HG02943 (cell line): ENCODE measurements around the gene LRRC2.
"Not testable (repeated sequence)": the region's sequence is repeated elsewhere in the genome, so short reads cannot be mapped to it uniquely, and the experiment has no call there.

ENCODE experiments used
- ATAC-seq: cut with Tn5 transposase; IDR thresholded peaks from one replicate; pipeline ENCODE4 v1.9.1; 2021; ENCODE audit warnings: mild to moderate bottlenecking, low read depth, moderate library complexity; ENCODE audit not compliant: unreplicated experiment

The LRRC2 gene

GRCh38 chr3:46501702-46502101 is 64.4 kb downstream of the LRRC2 start:
- no peak for ATAC-seq

DNA sequence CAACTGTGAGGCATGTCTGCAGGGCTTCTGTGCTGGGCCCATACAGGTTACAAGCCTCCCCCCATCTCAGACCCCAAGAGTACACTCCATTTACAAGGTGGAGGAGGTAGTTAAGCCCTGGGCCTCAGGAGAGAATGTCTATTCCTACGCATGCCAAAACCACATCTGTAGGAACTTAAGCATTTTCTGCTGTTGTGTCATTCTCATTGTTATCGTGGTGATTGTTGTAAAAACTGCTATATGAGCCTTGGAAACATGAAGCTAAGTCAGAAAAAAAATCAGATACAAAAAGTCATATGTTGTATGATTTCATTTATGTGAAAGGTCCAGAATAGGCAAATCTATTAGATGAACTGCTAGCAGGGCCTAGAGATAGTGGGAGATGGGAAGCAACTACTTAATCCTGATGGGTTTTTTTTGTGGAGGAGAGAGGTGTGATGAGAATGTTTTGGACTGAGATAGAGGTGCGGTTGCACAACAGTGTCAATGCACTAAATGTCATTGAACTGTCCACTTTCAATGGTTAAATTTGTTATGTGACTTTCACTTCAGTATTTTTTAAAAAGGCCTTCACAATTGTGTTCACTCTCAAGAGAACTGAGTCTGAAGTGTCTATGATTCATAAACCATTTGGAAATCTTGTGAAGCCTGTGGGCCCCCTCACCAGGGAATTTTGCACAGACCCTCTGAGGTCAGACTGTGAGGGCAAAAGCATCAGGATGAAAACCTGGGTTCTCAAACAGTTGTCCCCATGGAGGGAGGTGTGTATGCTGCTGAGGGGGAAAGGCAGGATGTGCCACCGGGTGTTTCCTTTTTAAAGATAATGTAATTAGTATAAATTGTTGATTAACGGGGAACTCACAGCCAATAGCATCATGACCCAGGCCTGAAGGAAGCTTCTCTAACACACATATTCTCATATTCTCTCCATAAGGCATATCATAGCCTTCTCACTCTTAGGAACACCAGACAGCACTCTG is 65.2 kb downstream of the LRRC2 start:
- no peak for ATAC-seq

DNA sequence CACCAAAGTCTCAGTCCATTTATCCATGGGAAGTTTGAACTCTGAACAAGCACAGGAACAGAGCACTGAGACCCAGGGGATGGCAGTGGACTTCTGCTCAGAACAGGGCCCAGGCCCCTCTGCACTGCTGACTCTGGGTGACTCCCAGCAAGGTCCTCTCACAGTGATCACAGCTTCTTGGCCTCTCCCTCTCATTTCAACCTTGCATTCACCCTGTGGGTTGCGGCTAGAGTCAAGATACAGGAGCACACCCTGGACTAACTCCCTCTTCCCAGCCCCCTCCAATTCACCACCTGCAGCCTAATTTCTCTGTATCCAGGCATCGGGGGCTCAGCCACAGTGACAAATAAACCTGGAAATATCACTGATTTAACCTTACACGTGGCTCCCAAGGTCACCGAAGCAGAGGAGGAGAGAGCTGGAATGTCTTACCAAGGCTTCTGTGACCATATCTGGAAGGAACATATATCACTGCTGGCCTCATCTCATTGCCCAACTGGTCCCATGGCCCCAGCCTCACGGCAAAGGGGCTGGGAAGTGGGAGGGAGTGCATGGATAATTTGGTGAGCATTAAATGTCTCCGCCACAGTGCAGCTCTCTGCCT is 67.1 kb downstream of the LRRC2 start:
- ATAC-seq = no peak

DNA sequence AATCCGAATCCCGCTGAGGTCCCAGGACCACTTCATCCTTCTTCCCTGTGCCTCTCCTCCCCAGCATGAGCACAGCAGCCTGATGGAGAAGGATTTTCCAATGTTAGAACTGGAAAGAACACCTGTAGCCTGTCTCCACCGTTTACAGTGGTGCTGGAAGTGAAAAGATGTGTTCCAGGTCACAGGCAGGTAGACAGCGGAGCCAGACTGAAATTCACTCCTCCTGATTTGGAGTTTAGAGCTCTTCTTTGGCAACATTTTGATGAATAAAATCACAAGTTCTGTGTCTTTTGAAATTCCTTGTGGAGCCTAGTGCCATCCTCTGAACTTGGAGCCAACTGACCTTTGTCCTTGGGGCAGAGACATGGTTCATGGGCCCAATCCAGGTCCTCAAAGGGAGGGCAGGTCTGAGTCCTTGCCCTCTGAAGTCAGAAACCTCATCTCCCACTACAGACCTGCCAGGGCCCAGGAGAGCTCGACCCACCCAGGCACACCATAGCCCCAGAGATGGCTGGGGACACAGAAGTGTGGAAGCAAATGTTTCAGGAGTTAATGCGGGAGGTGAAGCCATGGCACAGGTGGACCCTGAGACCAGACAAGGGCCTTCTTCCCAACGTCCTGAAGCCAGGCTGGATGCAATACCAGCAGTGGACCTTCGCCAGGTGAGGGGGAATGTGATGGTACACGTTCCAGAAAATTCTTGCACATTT is 68.4 kb downstream of the LRRC2 start, which contains the start of gene RTP3:
Gene RTP3 (plus strand): TSS at position 421 of the 710 bp plus-strand sequence. CDS start 87 bp downstream, at position 508.
- ATAC-seq = no peak

GRCh38 chr3:46496746-46497555 is 69.2 kb downstream of the LRRC2 start:
- ATAC-seq = no peak

- no peak for ATAC-seq
Observed at GRCh38 chr3:46495901-46496456, 70.1 kb downstream of the LRRC2 start.

GRCh38 chr3:46494491-46494890 is 71.6 kb downstream of the LRRC2 start:
- ATAC-seq = not testable (repeated sequence)

DNA sequence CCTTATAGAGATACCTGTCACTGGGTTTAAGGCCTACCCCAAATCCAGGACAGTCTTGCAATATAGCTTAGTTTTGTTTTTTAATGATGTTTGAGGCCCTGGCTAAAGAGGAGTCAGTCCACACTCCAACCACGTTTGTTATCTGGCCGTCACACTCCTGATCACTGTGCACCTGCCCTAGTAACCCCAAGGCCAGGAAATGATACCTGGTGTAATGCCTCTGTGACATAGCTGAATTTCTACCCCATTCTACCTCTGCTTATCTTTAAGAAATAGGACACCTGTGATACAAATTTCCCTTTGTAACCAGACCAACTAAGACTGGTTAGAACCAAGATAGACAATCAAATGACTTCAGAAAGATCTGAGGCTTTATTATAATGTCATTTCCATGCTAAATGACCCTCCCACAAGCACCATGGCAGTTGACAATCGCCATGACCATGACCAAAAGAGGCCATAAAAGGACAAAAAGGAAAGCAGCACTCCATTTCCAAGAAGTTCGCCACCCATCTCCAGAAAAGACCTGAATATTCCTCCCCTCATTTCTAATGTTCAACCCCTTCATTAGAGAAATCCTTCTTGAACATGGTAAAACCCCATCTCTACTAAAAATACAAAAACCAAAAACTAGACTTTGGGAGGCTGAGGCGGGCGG is 73.1 kb downstream of the LRRC2 start:
- no peak for ATAC-seq

DNA sequence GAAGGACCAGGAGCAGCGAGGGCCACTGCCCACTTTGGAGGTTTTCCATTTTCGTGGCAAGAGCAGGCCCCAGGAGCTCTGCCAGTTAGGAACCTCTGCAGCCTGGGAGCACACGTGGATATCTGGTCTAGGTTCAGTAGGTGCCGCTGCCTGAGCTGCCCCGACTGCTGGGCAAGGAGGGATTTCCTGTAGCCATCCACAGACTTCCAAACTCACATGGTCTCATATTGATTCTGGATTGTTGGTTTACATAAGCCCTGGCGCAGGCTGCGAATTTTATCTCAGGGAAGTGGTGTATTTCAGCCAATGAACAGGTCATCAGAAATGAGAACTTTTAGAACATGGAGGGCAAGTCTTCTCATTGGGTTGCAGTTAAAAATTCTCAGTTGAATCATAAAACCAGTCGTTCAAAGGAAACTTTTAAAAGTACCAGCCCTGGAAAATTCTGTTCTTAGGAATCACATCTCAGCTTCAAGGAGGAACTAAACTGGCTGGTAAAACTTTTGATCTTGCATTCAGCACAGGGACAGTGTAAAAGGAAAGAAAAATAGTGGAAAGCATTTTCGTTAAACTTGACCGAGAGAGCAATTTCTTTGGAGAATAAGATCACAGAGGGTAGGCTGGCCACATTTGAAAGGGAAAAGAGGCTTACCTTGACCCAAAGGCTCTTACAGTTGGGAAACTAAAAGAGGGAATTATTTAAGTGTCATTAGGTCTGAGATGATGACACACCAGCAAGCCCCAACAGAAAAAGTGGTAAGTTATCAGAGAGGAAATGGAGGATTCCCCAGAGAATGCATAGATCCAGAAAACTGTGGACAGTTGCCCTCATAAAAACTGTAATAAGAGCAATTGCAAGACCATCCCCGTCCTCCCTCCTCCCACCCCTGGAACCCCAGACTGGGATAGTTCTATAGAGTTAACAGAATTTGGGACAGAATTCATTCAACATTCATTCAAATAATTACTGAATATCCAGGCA is 74.7 kb downstream of the LRRC2 start:
- ATAC-seq = no peak

GRCh38 chr3:46490338-46491084 is 75.6 kb downstream of the LRRC2 start:
- no peak for ATAC-seq

GRCh38 chr3:46489875-46490274 is 76.2 kb downstream of the LRRC2 start:
- ATAC-seq = no peak

DNA sequence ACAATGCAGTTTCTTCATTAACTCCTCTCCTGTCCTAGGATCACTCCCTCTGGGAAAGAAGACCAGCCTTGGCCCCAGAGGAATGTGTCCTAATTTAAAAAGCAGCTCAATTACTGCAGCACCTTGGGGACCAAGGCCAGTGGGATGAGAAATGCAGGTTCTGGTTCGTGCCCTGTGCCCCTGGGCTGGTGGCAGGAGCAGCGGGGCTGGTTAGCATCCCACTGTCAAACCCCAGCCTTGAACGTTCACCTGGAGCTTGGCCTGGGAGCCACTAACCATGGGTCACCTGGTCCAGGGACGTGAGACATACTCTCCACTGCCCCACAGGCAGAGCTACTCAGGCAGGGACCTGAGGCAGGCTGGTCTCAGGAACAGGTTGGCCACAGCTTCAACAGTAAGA is 76.7 kb downstream of the LRRC2 start:
- ATAC-seq = no peak

- peak; percentile 86 for ATAC-seq
Observed at GRCh38 chr3:46488735-46489361, 77.3 kb downstream of the LRRC2 start.

DNA sequence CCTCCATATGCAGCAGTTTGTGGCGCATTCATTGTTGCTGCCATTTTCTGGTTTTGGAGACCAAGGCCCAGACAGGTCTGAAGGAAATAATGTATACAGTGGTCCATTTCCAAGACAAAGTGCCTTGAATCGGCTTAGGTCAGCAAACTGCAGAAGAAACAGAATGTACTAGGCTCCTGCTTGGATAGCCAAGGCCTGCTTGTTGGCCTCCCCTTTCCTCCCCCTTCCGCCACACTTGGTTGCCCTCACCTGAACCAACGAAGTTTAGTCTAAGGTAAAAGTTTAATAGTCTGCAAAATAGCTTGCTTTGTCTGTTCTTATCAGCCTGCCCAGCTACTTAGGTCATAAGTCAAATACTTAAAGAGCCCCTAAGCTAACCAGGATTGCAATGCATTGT is 80.3 kb downstream of the LRRC2 start:
- no peak for ATAC-seq

- no peak for ATAC-seq
Observed at GRCh38 chr3:46484911-46485778, 81.0 kb downstream of the LRRC2 start.

DNA sequence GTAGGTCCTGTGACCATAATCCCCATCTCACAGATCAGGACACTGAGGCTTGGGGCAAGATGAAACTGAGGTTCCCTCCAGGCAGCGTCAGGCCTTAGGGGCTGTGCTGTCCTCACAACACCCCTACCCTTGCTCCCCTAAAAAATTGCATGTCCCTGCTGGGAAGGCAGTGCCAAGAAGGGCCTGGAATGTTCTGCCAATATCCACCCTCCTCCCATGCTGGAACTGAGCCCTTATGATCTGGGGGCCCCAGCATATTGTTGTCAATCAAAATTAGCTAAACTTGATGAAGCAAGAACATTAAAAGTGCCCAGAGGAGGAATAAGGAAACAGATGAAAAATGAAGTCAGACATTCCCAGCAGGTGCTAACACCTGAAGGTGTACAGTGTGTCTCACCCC is 81.7 kb downstream of the LRRC2 start:
- no peak for ATAC-seq
